Endothelial cell of umbilical vein (primary cell): ENCODE measurements around the gene UBE2E2.

ENCODE experiments used
- FOS ChIP-seq: IDR thresholded peaks from 2 replicates; pipeline ENCODE4 v1.6.1; 2011; ENCODE audit warnings: mild to moderate bottlenecking, low read length, moderate library complexity, borderline replicate concordance; ENCODE audit not compliant: insufficient read depth
- JUN ChIP-seq: IDR thresholded peaks from 2 replicates; pipeline ENCODE4 v1.6.1; 2011; ENCODE audit warnings: borderline replicate concordance, low read depth; ENCODE audit not compliant: insufficient read length, insufficient read depth
- TF ChIP-seq, protein P1 (sequence below), 2 donors: IDR thresholded peaks; 1 replicate in 1 of 2; 2 replicates in 1 of 2; pipeline ENCODE4 v1.5.1; 2011; ENCODE audit warnings: low read length in 2 of 2, mild to moderate bottlenecking in 2 of 2, moderate library complexity in 2 of 2, control low read depth in 1 of 2, inconsistent platforms in 1 of 2, low read depth in 1 of 2; ENCODE audit not compliant: insufficient read depth in 1 of 2; ENCODE audit errors: extremely low read depth in 1 of 2

DNA sequence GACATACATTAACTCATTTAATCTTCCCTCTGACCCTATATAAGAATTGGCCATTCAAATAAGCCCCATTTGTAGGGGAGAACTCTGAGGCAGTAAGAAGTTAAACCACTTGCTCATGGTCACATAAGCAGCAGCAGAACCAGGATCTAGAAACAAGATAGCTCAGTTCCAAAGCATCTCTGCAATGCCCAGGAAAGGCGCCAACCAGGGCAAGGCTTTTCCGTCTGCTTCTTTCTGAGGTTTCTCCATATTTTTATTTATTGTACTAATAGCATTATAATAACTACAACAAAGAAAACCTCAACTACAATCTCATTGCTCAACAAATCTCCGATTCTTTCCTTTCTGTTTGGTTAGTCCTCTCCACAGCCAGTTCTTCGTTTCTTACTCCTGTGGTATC, 4.3 kb upstream of the UBE2E2 start:
- TF ChIP-seq, protein P1, sequence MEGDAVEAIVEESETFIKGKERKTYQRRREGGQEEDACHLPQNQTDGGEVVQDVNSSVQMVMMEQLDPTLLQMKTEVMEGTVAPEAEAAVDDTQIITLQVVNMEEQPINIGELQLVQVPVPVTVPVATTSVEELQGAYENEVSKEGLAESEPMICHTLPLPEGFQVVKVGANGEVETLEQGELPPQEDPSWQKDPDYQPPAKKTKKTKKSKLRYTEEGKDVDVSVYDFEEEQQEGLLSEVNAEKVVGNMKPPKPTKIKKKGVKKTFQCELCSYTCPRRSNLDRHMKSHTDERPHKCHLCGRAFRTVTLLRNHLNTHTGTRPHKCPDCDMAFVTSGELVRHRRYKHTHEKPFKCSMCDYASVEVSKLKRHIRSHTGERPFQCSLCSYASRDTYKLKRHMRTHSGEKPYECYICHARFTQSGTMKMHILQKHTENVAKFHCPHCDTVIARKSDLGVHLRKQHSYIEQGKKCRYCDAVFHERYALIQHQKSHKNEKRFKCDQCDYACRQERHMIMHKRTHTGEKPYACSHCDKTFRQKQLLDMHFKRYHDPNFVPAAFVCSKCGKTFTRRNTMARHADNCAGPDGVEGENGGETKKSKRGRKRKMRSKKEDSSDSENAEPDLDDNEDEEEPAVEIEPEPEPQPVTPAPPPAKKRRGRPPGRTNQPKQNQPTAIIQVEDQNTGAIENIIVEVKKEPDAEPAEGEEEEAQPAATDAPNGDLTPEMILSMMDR (IDR thresholded peaks at IDR 0.05; ENCODE audit: extremely low read depth in 1 of 2, insufficient read depth in 1 of 2, low read depth in 1 of 2, low read length in 2 of 2): no peak
- TF ChIP-seq JUN: no peak
- TF ChIP-seq FOS: no peak
